Brain pericyte (primary cell): ENCODE results near the gene HDDC3.

Experiments
- DNase-seq: peaks from one replicate; pipeline ENCODE4 v3.0.0-alpha.2; 2012; ENCODE audit warnings: low read depth, low spot score

HDDC3 gene

GRCh38 chr15:90931828-90932659 is at the start of gene HDDC3:
TSS of gene HDDC3 (minus strand) at chr15:90932549. CDS start at chr15:90932540, 9 bp downstream.
- DNase-seq = no peak

- DNase-seq = no peak
Observed at GRCh38 chr15:90982135-90982534, 49.8 kb upstream of the HDDC3 start.

GRCh38 chr15:90981681-90982080 is 49.3 kb upstream of the HDDC3 start:
- DNase-seq = no peak

- no peak for DNase-seq
Observed at GRCh38 chr15:90979582-90979981, 47.2 kb upstream of the HDDC3 start.

- DNase-seq = no peak
Observed at GRCh38 chr15:90974216-90974615, 41.9 kb upstream of the HDDC3 start.

- no peak for DNase-seq
Observed at GRCh38 chr15:90972133-90972532, 39.8 kb upstream of the HDDC3 start.

GRCh38 chr15:90970274-90970673 is 37.9 kb upstream of the HDDC3 start:
- DNase-seq = no peak

GRCh38 chr15:90968434-90968833 is 36.1 kb upstream of the HDDC3 start:
- no peak for DNase-seq

GRCh38 chr15:90967206-90967605 is 34.9 kb upstream of the HDDC3 start:
- DNase-seq = no peak

GRCh38 chr15:90966262-90966661 is 33.9 kb upstream of the HDDC3 start:
- DNase-seq = no peak

GRCh38 chr15:90962021-90962420 is 29.7 kb upstream of the HDDC3 start:
- DNase-seq = no peak

GRCh38 chr15:90960298-90961091 is 28.1 kb upstream of the HDDC3 start:
- no peak for DNase-seq

- no peak for DNase-seq
Observed at GRCh38 chr15:90959894-90960293, 27.5 kb upstream of the HDDC3 start.

GRCh38 chr15:90959028-90959595 is 26.8 kb upstream of the HDDC3 start:
- DNase-seq = no peak

GRCh38 chr15:90957791-90958190 is 25.4 kb upstream of the HDDC3 start:
- no peak for DNase-seq

- DNase-seq = no peak
Observed at GRCh38 chr15:90957031-90957790, 24.9 kb upstream of the HDDC3 start.

GRCh38 chr15:90956274-90957030 is 24.1 kb upstream of the HDDC3 start:
- no peak for DNase-seq

- DNase-seq = no peak
Observed at GRCh38 chr15:90955624-90956273, 23.4 kb upstream of the HDDC3 start.

GRCh38 chr15:90954712-90955623 is 22.6 kb upstream of the HDDC3 start, which contains the start of gene RCCD1:
TSS of gene RCCD1 (plus strand) at chr15:90954884. CDS start at chr15:90956735, 1,851 bp downstream.
- peak; percentile 78 for DNase-seq
